Fibroblast of mammary gland (primary cell): Measurements from ENCODE around the gene EGFL7.

Experiments used
- DNase-seq: peaks from one replicate; pipeline ENCODE4 v3.0.0-alpha.2; 2010; ENCODE audit warnings: low read depth
- H3K4me3 ChIP-seq: 2 replicates; pipeline ENCODE4 v1.5.1; 2011; ENCODE audit warnings: low read depth, mild to moderate bottlenecking, low read length, moderate library complexity; ENCODE audit not compliant: control insufficient read depth
- CTCF ChIP-seq: conservative IDR thresholded peaks from 2 replicates; pipeline ENCODE4 v1.5.1; 2011; ENCODE audit warnings: low read depth, low read length, inconsistent platforms; ENCODE audit not compliant: control insufficient read depth, insufficient read depth

EGFL7 gene

GRCh38 chr9:136689108-136689460 is 26.4 kb downstream of the EGFL7 start:
- no peak for TF ChIP-seq CTCF
- H3K4me3 ChIP-seq = no peak overlapping the region
- no peak for DNase-seq

GRCh38 chr9:136690104-136690805 is 27.5 kb downstream of the EGFL7 start:
- DNase-seq = no peak
- no peak for TF ChIP-seq CTCF
- H3K4me3 ChIP-seq = no peak overlapping the region

- no peak for DNase-seq
- no peak for TF ChIP-seq CTCF
- H3K4me3 ChIP-seq = no peak overlapping the region
These were observed 28.1 kb downstream of the EGFL7 start for GRCh38 chr9:136690806-136691261.

DNA sequence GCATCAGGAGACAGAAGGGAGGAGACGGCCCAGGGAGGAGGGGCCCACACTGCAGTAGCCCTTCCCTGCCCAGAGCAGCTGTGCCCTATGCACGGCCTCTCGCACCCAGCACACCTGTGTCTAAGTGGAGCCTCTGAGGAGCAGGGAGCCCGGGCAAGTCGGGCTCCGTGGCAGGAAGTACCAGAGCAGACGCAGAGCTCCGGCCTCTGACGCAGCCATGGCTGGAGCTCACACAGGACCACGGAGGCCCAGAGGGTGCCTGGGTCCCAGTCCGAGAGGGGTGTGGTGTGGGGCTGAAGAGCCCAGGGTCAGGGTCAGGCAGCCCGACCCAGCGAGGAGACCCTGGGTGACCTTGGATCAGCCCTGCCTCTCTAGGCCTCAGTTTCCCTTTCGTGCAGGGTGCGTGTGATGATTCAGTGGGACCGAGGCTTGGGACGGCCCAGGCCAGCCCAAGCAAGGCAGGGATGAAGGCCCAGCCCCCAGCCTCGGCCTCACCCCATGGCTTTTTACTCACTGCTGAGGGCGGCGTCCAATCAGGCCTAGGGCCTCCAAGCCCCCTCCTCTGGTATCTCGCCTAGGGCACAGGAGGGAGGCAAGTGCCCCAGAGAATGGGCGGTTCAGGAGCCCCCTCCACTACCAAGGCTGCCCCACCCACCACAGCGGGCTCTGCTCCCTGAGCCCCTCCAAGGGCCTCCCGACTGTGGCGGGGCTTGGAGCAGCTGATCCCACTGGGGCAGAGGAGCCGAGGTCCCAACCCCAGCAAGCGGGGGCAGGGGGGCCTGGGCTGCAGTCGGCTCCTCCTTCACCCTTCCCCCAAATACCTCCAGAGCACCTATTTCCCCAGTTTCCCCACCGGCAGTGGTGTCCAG is 28.8 kb downstream of the EGFL7 start:
- no peak for DNase-seq
- TF ChIP-seq CTCF = no peak
- no peak overlapping the region for H3K4me3 ChIP-seq

GRCh38 chr9:136692185-136693134 is 29.7 kb downstream of the EGFL7 start:
- no peak overlapping the region for H3K4me3 ChIP-seq
- no peak for TF ChIP-seq CTCF
- DNase-seq = no peak

GRCh38 chr9:136693135-136693489 is 30.4 kb downstream of the EGFL7 start:
- H3K4me3 ChIP-seq = no peak overlapping the region
- DNase-seq = no peak
- TF ChIP-seq CTCF = no peak
